ENCODE data around the gene NOTUM. TPM values are rescaled to one million over a fixed set of nuclear protein-coding genes. Genes with fewer than 3 reads are reported as not detected.

The NOTUM gene
- total RNA-seq, 2 experiments from 2014 or later: not detected

GRCh38 chr17:81998212-81998611 lies 37.2 kb upstream of the NOTUM start:
- Mint-ChIP-seq H3K27ac (no peak overlapping the region), H3K4me3 (no peak overlapping the region), H3K27me3 (no peaks in the 10 kb centered on the region), H3K9me3 (no peaks in the 10 kb centered on the region), H3K4me1 (ENCODE audit: low read depth) (no peaks in the 10 kb centered on the region), H3K36me3 (ENCODE audit: low read depth) (peaks cover 10% of the 10 kb centered on the region)
- DNase-seq (no peak), ATAC-seq (ENCODE audit: poor library complexity) (no peak)
- Histone ChIP-seq H3K27ac (ENCODE audit: low read depth in 1 of 2, low read length in 2 of 2) (no peak overlapping the region), H3K4me3 (ENCODE audit: low read length) (no peak overlapping the region), H3K27me3 (ENCODE audit: control insufficient read depth in 1 of 2, insufficient read depth in 2 of 2, low read length in 2 of 2) (no peaks in the 10 kb centered on the region), H3K4me1 (ENCODE audit: insufficient read depth, low read length) (no peaks in the 10 kb centered on the region), H3K36me3 (ENCODE audit: insufficient read depth, low read length) (no peaks in the 10 kb centered on the region), H3K9me3 (ENCODE audit: control insufficient read depth in 1 of 2, insufficient read depth in 1 of 2, low read length in 2 of 2) (no peaks in the 10 kb centered on the region)
- ChIA-PET CTCF (interaction anchor here (0.6 to 1.2 kb wide), 2 partner anchors 21 to 787 kb away, joined by 3 read pairs; no protein-coding TSS in a partner anchor), POLR2A (no interaction called here)
- intact Hi-C loops (cut with DNase I, micrococcal nuclease): no loop called here
- TF ChIP-seq, protein P1, sequence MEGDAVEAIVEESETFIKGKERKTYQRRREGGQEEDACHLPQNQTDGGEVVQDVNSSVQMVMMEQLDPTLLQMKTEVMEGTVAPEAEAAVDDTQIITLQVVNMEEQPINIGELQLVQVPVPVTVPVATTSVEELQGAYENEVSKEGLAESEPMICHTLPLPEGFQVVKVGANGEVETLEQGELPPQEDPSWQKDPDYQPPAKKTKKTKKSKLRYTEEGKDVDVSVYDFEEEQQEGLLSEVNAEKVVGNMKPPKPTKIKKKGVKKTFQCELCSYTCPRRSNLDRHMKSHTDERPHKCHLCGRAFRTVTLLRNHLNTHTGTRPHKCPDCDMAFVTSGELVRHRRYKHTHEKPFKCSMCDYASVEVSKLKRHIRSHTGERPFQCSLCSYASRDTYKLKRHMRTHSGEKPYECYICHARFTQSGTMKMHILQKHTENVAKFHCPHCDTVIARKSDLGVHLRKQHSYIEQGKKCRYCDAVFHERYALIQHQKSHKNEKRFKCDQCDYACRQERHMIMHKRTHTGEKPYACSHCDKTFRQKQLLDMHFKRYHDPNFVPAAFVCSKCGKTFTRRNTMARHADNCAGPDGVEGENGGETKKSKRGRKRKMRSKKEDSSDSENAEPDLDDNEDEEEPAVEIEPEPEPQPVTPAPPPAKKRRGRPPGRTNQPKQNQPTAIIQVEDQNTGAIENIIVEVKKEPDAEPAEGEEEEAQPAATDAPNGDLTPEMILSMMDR (IDR thresholded peaks at IDR 0.05): no peak

- CTCF ChIA-PET: interaction anchor here (0.9 to 1.2 kb wide), 2 partner anchors 23 to 37 kb away, joined by 3 to 4 read pairs; no protein-coding TSS in a partner anchor
- H3K4me1 ChIP-seq (ENCODE audit: insufficient read depth, low read length): no peaks in the 10 kb centered on the region
- no peak overlapping the region for H3K27ac Mint-ChIP-seq
- H3K27me3 Mint-ChIP-seq: no peaks in the 10 kb centered on the region
- DNase-seq (no peak), ATAC-seq (ENCODE audit: poor library complexity) (no peak)
- H3K36me3 ChIP-seq (ENCODE audit: insufficient read depth, low read length): no peaks in the 10 kb centered on the region
- no peaks in the 10 kb centered on the region for H3K9me3 Mint-ChIP-seq
- no peak overlapping the region for H3K4me3 ChIP-seq (ENCODE audit: low read length)
- TF ChIP-seq, protein P1 (IDR thresholded peaks at IDR 0.05): no peak
- intact Hi-C loops (cut with DNase I, micrococcal nuclease): no loop called here
- POLR2A ChIA-PET: no interaction called here
- no peak overlapping the region for H3K4me3 Mint-ChIP-seq
- H3K27me3 ChIP-seq (ENCODE audit: control insufficient read depth in 1 of 2, insufficient read depth in 2 of 2, low read length in 2 of 2): no peaks in the 10 kb centered on the region
- peaks cover 10% of the 10 kb centered on the region for H3K36me3 Mint-ChIP-seq (ENCODE audit: low read depth)
- no peaks in the 10 kb centered on the region for H3K4me1 Mint-ChIP-seq (ENCODE audit: low read depth)
- H3K9me3 ChIP-seq (ENCODE audit: control insufficient read depth in 1 of 2, insufficient read depth in 1 of 2, low read length in 2 of 2): no peaks in the 10 kb centered on the region
- H3K27ac ChIP-seq (ENCODE audit: low read depth in 1 of 2, low read length in 2 of 2): no peak overlapping the region
These were observed 35.9 kb upstream of the NOTUM start for GRCh38 chr17:81996757-81997441.

DNA sequence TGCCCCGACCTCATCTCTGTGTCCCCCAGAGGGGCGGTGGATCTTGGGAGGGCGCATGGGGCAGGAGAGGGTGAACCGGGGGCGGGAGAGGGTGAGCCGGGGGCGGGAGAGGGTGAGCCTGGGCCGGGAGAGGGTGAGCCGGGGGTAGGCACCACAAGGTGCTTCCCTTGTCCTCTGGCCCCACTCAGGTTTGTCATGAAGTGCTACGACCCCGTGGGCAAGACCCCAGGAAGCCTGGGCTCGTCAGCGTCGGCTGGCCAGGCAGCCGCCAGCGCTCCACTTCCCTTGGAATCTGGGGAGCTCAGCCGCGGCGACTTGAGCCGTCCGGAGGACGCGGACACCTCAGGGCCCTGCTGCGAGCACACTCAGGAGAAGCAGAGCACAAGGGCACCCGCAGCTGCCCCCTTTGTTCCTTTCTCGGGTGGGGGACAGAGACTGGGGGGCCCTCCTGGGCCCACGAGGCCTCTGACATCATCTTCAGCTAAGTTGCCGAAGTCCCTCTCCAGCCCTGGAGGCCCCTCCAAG lies 35.3 kb upstream of the NOTUM start:
- Histone ChIP-seq H3K4me1 (ENCODE audit: insufficient read depth, low read length) (no peaks in the 10 kb centered on the region), H3K27ac (ENCODE audit: low read depth in 1 of 2, low read length in 2 of 2) (no peak overlapping the region), H3K9me3 (ENCODE audit: control insufficient read depth in 1 of 2, insufficient read depth in 1 of 2, low read length in 2 of 2) (no peaks in the 10 kb centered on the region), H3K4me3 (ENCODE audit: low read length) (no peak overlapping the region), H3K27me3 (ENCODE audit: control insufficient read depth in 1 of 2, insufficient read depth in 2 of 2, low read length in 2 of 2) (no peaks in the 10 kb centered on the region), H3K36me3 (ENCODE audit: insufficient read depth, low read length) (no peaks in the 10 kb centered on the region)
- TF ChIP-seq, protein P1 (IDR thresholded peaks at IDR 0.05): no peak
- POLR2A ChIA-PET: no interaction called here
- Mint-ChIP-seq H3K27me3 (no peaks in the 10 kb centered on the region), H3K4me1 (ENCODE audit: low read depth) (no peaks in the 10 kb centered on the region), H3K36me3 (ENCODE audit: low read depth) (peaks cover 10% of the 10 kb centered on the region), H3K27ac (no peak overlapping the region), H3K4me3 (no peak overlapping the region), H3K9me3 (no peaks in the 10 kb centered on the region)
- DNase-seq (no peak), ATAC-seq (ENCODE audit: poor library complexity) (no peak)
- CTCF ChIA-PET: interaction anchor here (0.6 kb wide), 1 partner anchor 36 kb away, joined by 4 read pairs; no protein-coding TSS in a partner anchor
- intact Hi-C loops (cut with DNase I, micrococcal nuclease): no loop called here

All from CD4-positive, alpha-beta T cell (primary cell).